Neural cell (in vitro differentiated cells): ENCODE measurements around the gene TIMM17A. TPM values are rescaled to one million over a fixed set of nuclear protein-coding genes. Genes with fewer than 3 reads are reported as not detected.
A peak's percentile ranks its signal among the peaks of the same experiment; 100 is the strongest.

Experiments used
- H2AFZ ChIP-seq: fragments of 200-600, 300-800 bp; sonication (generic), shearing (Covaris generic); 2 replicates; pipeline ENCODE4 v1.6.0; 2014; ENCODE audit warnings: low read depth, mild to moderate bottlenecking, antibody characterized with exemption, low read length, moderate library complexity
- H3F3A ChIP-seq: fragments of 200-600 bp; shearing (Covaris generic); 2 replicates; pipeline ENCODE4 v1.6.1; 2016; ENCODE audit warnings: mild to moderate bottlenecking, moderate library complexity, mixed read lengths, antibody characterized with exemption, low read length; ENCODE audit not compliant: insufficient read depth, poor library complexity, severe bottlenecking
- H3K27ac ChIP-seq: fragments of 200-600, 300-800 bp; sonication (generic), shearing (Covaris generic); 2 replicates; pipeline ENCODE4 v1.5.1; 2014; ENCODE audit warnings: mild to moderate bottlenecking, low read length, moderate library complexity
- H3K27me3 ChIP-seq: fragments of 300-800, 200-600 bp; sonication (generic), shearing (Covaris generic); 2 replicates; pipeline ENCODE4 v1.6.0; 2014; ENCODE audit warnings: mild to moderate bottlenecking, low read depth, low read length, moderate library complexity; ENCODE audit not compliant: insufficient read depth
- H3K36me3 ChIP-seq: fragments of 300-800, 200-600 bp; sonication (generic), shearing (Covaris generic); 2 replicates; pipeline ENCODE4 v1.5.1; 2014; ENCODE audit warnings: mild to moderate bottlenecking, antibody characterized with exemption, low read length, moderate library complexity; ENCODE audit not compliant: insufficient read depth
- H3K4me2 ChIP-seq: fragments of 300-800, 200-600 bp; sonication (generic), shearing (Covaris generic); 2 replicates; pipeline ENCODE4 v1.6.0; 2014; ENCODE audit warnings: mild to moderate bottlenecking, low read length
- H3K4me3 ChIP-seq: fragments of 300-800, 200-600 bp; sonication (generic), shearing (Covaris generic); 2 replicates; pipeline ENCODE4 v1.5.1; 2014; ENCODE audit warnings: mild to moderate bottlenecking, low read length, moderate library complexity
- H3K79me2 ChIP-seq: fragments of 200-600 bp; shearing (Covaris generic); replicated peaks from 2 replicates; pipeline ENCODE4 v1.6.0; 2014; ENCODE audit warnings: mild to moderate bottlenecking, low read length, moderate library complexity; ENCODE audit not compliant: insufficient read depth
- H3K9ac ChIP-seq: fragments of 300-800, 200-600 bp; sonication (generic), shearing (Covaris generic); 2 replicates; pipeline ENCODE4 v1.6.1; 2016; ENCODE audit warnings: mild to moderate bottlenecking, low read length, mixed read lengths
- H3K9me2 ChIP-seq: fragments of 200-600 bp; shearing (Covaris generic); 2 replicates; pipeline ENCODE4 v1.6.1; 2016; ENCODE audit warnings: mild to moderate bottlenecking, low read length, mixed read lengths; ENCODE audit not compliant: insufficient read depth
- H3K9me3 ChIP-seq: fragments of 200-600, 300-800 bp; sonication (generic), shearing (Covaris generic); 2 replicates; pipeline ENCODE4 v1.6.1; 2016; ENCODE audit warnings: mild to moderate bottlenecking, mixed run types, low read length, moderate library complexity, mixed read lengths
- H4K20me1 ChIP-seq: fragments of 200-600 bp; shearing (Covaris generic); 2 replicates; pipeline ENCODE4 v1.6.1; 2016; ENCODE audit warnings: mild to moderate bottlenecking, mixed run types; ENCODE audit not compliant: insufficient read depth
- CTCF ChIP-seq: fragments of 450-650 bp; IDR thresholded peaks from 2 replicates; pipeline ENCODE4 v1.5.1; 2014; ENCODE audit warnings: antibody characterized with exemption, mild to moderate bottlenecking, moderate library complexity; ENCODE audit not compliant: poor library complexity, severe bottlenecking
- EP300 ChIP-seq: fragments of 450-650 bp; conservative IDR thresholded peaks from 2 replicates; pipeline ENCODE4 v1.6.1; 2014; ENCODE audit warnings: antibody characterized with exemption, mild to moderate bottlenecking, moderate library complexity; ENCODE audit not compliant: poor library complexity, severe bottlenecking
- EZH2 ChIP-seq: fragments of 200-600, 300-800 bp; shearing (Covaris generic), sonication (generic); IDR thresholded peaks from 2 replicates; pipeline ENCODE4 v1.6.1; 2014; ENCODE audit warnings: antibody characterized with exemption, low read length, borderline replicate concordance, mild to moderate bottlenecking; ENCODE audit not compliant: insufficient read depth, poor library complexity, severe bottlenecking
- MXI1 ChIP-seq: fragments of 450-650 bp; conservative IDR thresholded peaks from 2 replicates; pipeline ENCODE4 v1.6.1; 2014; ENCODE audit warnings: antibody characterized with exemption, mild to moderate bottlenecking; ENCODE audit not compliant: poor library complexity, severe bottlenecking
- POLR2AphosphoS5 ChIP-seq: IDR thresholded peaks from 2 replicates; pipeline ENCODE4 v1.6.1; 2012
- RAD21 ChIP-seq: fragments of 450-650 bp; conservative IDR thresholded peaks from 2 replicates; pipeline ENCODE4 v1.6.1; 2014; ENCODE audit warnings: antibody characterized with exemption, mild to moderate bottlenecking, moderate library complexity
- REST ChIP-seq: IDR thresholded peaks from 2 replicates; pipeline ENCODE4 v1.6.1; 2012; ENCODE audit warnings: borderline replicate concordance
- SMC3 ChIP-seq: fragments of 450-650 bp; conservative IDR thresholded peaks from 2 replicates; pipeline ENCODE4 v1.6.1; 2014; ENCODE audit warnings: antibody characterized with exemption, mild to moderate bottlenecking, moderate library complexity; ENCODE audit not compliant: poor library complexity
- TAF1 ChIP-seq: IDR thresholded peaks from 2 replicates; pipeline ENCODE4 v1.6.1; 2012; ENCODE audit warnings: low read depth
- polyA minus RNA-seq: library from RNA; depleted of rRNA, polyadenylated mRNA; stranded (reverse); fragments of >200 nt; gene quantifications from 2 replicates; pipeline ENCODE4 v1.2.3, GENCODE V29; 2014
- polyA plus RNA-seq: library from polyadenylated mRNA; depleted of rRNA; stranded (reverse); fragments of >200 nt; gene quantifications from 2 replicates; pipeline ENCODE4 v1.2.3, GENCODE V29; 2014

TIMM17A gene
- polyA plus RNA-seq (91.7 and 107 TPM in 2 replicates), polyA minus RNA-seq (36.5 and 44.3 TPM in 2 replicates)

GRCh38 chr1:201955009-201955728, at the start of gene TIMM17A:
Gene TIMM17A (plus strand): TSS chr1:201955503. CDS start chr1:201955527, 24 bp downstream.
- H3K27me3 ChIP-seq, result no peaks in the 10 kb centered on the region
- no peaks in the 10 kb centered on the region for H3K36me3 ChIP-seq
- peaks cover 22% of the 10 kb centered on the region for H3K79me2 ChIP-seq
- peak within 1 kb of the TSS; percentile 92 for H3K4me3 ChIP-seq
- no peaks in the 10 kb centered on the region for H3K9me3 ChIP-seq
- peak within 1 kb of the TSS; percentile 93 for H3K4me2 ChIP-seq
- TF ChIP-seq EZH2, result no peak
- TF ChIP-seq POLR2AphosphoS5, result peak; percentile 96
- TF ChIP-seq CTCF, result peak; percentile 30
- no peak for TF ChIP-seq SMC3
- TF ChIP-seq REST, result peak; percentile 74
- TF ChIP-seq EP300, result peak; percentile 27
- peak; percentile 87 for TF ChIP-seq MXI1
- peak; percentile 87 for TF ChIP-seq TAF1
- TF ChIP-seq RAD21, result peak; percentile 16
- H2AFZ ChIP-seq, result peak within 1 kb of the TSS; percentile 99
- no peaks in the 10 kb centered on the region for H3K9me2 ChIP-seq
- peak within 1 kb of the TSS; percentile 85 for H3K27ac ChIP-seq
- no peaks in the 10 kb centered on the region for H3F3A ChIP-seq
- H3K9ac ChIP-seq, result peak within 1 kb of the TSS; percentile 95
- no peaks in the 10 kb centered on the region for H4K20me1 ChIP-seq

GRCh38 chr1:201906336-201906735, 49.0 kb upstream of the TIMM17A start:
- TF ChIP-seq EZH2, result no peak
- no peak for TF ChIP-seq RAD21
- TF ChIP-seq SMC3, result no peak
- no peak for TF ChIP-seq EP300
- no peak for TF ChIP-seq MXI1
- TF ChIP-seq POLR2AphosphoS5, result no peak
- TF ChIP-seq CTCF, result no peak
- TF ChIP-seq TAF1, result no peak
- no peak for TF ChIP-seq REST

More at GRCh38 chr1:201906336-201906735, 49.0 kb upstream of the TIMM17A start:
- H3K9ac ChIP-seq, result no peak overlapping the region
- no peak overlapping the region for H2AFZ ChIP-seq
- no peaks in the 10 kb centered on the region for H4K20me1 ChIP-seq
- H3K9me2 ChIP-seq, result no peaks in the 10 kb centered on the region
- H3K4me3 ChIP-seq, result no peak overlapping the region
- H3F3A ChIP-seq, result no peaks in the 10 kb centered on the region
- no peaks in the 10 kb centered on the region for H3K27me3 ChIP-seq
- H3K9me3 ChIP-seq, result no peaks in the 10 kb centered on the region
- no peak overlapping the region for H3K4me2 ChIP-seq
- no peak overlapping the region for H3K27ac ChIP-seq
- no peaks in the 10 kb centered on the region for H3K36me3 ChIP-seq
- H3K79me2 ChIP-seq, result no peaks in the 10 kb centered on the region
